OCI-M1 (cell line): ENCODE measurements around the gene WDR31.
"Not testable (repeated sequence)": the region's sequence is repeated elsewhere in the genome, so short reads cannot be mapped to it uniquely, and the experiment has no call there.

Experiments
- DNase-seq: peaks from one replicate; lab custom pipeline; 2025; lab: John Stamatoyannopoulos, UW

Gene WDR31

DNA sequence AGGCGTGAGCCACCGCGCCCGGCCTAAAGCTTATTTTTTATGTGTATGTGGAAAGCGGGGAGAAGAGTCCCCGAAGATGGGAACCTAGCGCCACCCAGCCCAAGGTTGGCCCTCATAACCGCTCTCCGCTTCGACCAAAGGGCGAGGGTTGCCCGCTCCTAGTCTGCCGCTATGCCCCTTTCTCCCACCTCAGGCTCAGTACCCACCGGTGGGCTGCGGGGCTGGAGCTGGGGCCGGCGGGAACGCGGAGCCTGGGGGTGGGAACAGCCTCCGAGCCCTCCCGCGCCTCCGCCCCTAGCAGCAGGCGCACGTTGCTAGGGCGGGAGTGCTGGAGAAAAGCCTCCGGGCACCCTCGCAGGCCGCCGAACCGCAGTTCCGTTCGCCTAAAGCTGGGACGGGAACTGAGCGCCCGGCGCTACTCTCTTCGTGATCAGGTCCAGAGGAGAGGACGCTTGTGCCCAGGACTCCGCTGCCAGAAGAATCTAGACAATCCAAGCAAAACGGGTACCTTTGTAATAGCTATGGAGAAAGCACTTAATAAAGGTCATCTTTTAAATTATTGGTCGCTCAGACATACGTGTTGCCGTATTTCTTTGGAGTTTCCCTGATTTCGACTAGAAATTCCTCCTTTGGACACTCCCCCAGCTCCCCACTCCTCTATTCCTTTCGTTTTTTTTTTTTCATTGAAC, at the start of gene WDR31:
WDR31 (minus strand) TSS at position 265 of the 689 bp plus-strand sequence. CDS start 8,253 bp downstream, outside the sequence.
- DNase-seq: peak; percentile 93

DNA sequence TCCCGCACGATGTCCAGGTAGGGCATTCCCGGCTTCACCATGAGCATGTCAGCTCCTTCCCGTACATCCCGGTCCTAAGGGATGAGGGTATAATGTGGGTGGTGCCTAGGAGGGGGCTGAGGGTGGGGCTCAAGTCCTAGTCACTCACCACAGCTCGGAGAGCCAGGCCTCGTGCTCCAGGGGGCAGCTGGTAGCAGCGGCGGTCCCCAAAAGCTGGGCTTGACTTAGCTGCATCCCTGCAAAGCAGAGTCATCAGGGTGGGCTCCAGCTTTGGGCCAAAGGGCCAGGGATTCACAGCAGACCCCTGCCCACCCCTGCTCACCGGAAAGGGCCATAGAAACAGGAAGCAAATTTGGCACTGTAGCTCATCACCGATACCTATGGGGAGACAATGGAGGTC, 49.4 kb upstream of the WDR31 start:
- DNase-seq: no peak

DNA sequence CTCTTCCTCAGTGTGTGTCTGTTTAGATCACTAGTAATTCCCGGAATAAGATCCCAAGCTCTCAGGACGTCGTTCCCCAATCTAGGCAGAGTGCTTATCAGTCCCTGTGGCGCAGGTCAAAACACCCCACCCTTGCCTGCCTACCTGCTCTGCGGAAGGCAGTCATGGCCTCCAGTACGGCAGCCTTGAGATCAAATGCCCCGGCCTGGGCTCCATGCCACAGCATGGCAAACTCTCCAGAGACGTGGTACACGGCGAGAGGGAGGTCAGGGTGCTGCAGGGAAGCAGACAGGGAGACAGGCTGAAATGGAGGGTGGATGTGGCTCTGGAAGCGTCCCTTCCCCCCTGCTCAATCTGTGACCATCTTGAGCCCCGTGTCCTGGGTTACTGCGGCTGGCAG, 48.8 kb upstream of the WDR31 start:
- no peak for DNase-seq

DNA sequence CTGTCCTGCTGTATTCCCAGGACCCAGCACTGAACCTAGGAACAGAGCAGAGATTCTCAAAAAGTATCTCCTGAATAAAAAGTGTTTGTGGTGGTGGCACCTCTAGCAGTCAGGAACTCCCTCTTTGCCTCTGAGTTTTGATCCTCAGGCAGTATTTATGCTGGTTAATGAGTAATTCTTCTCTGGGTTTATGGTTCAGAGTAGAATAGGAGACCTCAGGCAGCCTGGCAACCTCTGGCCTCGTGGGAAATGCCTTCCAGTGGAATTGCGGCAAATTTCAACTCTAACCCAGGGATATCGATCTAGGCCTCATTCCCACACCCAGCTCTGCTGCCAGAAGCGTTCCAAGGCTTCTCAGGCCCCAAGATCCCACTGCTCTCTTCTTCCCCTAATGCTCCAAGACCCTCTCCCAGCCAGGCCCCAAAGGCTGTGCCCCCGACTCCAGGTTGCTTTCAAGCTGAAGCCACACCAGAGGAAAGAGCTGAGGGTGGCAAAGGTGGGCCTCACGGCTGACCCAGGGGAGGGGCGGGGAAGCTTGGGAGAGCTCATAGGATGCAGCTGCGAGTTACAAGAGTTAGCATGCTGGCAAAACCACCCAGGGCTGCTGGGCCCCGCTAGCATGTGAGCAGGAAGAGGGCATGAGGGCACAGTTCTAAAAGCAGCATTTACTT, 47.6 kb upstream of the WDR31 start:
- no peak for DNase-seq

DNA sequence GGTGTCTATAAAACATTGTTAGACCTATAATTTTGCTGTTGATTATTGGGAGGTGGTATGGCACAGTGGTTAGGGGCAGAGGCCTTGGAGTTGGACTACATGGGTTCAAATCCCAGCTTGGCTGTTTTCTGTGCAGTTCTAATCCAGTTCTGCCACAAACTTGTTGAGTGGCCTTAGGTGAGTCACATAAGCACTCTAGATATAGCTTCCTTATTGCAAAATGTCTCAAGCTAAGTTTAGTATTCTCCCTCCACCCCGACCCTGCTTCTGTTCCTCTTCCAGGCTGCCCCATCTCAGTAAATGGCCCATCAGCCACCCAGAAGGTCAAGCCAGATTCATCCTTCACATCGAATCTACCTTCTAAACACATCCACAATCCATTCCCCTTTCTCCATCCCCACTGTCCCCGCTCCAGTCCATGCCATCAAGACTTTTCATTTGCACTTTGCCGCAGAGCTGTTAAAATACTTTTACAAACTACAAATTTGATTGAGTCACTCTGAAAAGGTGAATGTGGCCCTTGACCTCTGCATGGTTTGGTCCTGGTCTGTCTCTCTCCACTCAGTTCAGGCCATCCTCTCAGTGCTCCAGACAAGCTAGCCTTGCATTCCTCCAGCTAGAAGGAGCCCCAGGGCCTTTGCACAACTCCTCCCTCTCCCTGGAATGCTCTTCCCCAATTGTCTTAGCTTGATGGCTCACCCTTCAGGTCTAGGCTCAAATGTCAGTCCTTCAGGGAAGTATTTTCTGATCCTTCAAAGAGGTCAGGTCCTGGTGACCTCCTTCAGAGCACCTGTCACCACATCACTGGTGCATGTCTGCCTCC, 46.7 kb upstream of the WDR31 start:
- no peak for DNase-seq

DNA sequence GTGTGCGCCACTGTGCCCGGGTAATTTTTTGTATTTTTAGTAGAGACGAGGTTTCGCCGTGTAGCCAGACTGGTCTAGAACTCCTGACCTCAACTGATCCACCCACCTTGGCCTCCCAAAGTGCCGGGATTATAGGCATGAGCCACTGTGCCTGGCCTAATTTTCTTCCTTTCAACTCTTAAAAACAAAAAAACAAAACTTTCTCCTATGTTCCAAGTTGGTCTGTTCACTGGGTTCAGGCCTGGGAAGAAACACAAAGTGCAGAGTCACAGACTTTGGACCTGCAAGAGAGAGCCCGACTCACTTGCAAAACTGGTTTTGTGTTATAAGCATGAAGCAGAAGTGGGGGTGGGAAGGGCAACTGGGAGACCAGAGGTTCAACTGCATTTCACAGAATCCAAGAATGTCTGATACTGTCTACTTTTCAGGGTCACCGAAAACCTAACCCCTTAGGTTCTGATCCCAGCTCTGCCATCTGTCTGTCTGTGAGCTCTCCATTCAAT, 41.9 kb upstream of the WDR31 start:
- DNase-seq: no peak

DNA sequence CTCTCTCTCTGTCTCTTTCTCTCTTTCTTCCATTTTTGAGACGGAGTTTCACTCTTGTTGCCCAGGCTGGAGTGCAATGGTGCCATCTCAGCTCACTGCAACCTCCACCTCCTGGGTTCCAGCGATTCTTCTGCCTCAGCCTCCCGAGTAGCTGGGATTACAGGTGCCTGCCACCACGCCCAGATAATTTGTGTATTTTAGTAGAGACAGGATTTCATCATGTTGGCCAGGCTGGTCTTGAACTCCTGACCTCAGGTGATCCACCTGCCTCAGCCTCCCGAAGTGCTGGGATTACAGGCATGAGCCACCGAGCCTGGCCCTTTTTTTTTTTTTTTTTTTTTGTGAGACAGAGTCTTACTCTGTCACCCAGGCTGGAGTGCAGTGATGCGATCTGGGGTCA, 41.4 kb upstream of the WDR31 start:
- DNase-seq: not testable (repeated sequence)

DNA sequence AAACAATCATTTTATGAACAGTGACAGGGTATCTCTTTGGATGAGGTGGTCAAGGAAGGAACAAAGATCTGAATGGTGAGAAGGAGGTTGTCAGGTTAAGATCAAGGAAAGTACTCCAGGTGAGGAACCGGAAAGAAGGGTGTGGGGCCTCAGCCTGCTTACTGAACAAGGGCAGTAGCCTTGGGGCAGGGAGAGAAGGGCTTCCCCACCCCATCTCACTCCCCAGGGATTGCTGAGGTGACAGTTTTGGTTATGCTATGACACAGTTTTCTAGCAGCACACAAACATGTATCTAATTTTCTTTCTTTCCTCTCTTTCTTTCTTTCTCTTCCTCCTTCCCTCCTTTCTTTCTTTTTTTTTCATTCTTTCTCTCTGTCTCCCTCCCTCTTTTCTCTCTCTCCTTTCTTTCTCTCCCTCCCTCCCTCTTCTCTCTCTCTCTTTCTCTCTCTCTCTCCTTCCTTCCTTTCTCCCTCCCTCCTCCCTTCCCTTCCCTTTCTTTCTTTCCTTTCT, 40.8 kb upstream of the WDR31 start:
- no peak for DNase-seq

DNA sequence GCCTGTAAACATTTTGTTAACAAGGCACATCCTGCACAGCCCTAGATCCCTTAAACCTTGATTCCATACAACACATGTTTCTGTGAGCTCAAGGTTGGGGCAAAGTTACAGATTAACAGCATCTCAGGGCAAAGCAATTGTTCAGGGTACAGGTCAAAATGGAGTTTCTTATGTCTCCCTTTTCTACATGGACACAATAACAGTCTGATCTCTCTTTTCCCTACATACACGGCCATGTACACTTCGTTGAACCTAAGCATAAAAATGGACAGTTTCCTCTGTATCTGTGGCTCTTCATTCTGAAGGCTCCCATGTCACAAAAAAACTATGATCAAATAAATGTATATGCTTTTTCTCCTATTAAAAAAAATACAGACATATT, 39.7 kb upstream of the WDR31 start:
- DNase-seq: peak; percentile 24

DNA sequence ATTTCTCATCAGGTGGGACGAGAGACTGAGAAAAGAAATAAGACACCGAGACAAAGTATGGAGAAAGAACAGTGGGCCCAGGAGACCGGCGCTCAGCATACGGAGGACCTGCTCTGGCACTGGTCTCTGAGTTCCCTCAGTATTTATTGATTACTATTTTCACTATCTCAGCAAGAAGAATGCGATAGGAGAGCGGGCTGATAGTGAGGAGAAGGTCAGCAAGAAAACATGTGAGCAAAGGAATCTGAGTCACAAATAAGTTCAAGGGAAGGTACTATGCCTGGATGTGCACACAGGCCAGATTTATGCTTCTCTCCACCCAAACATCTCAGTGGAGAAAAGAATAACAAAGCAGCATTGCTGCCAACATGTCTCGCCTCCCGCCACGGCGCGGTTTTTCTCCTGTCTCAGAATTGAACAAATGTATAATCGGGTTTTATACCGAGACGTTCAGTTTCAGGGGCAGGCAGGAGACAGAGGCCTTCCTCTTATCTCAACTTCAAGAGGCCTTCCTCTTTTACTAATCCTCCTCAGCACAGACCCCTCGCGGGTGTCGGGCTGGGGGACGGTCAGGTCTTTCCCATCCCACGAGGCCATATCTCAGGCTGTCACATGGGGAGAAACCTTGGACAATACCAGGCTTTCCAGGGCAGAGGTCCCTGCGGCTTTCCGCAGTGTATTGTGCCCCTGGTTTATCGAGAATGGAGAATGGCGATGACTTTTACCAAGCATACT, 39.2 kb upstream of the WDR31 start:
- peak; percentile 92 for DNase-seq

DNA sequence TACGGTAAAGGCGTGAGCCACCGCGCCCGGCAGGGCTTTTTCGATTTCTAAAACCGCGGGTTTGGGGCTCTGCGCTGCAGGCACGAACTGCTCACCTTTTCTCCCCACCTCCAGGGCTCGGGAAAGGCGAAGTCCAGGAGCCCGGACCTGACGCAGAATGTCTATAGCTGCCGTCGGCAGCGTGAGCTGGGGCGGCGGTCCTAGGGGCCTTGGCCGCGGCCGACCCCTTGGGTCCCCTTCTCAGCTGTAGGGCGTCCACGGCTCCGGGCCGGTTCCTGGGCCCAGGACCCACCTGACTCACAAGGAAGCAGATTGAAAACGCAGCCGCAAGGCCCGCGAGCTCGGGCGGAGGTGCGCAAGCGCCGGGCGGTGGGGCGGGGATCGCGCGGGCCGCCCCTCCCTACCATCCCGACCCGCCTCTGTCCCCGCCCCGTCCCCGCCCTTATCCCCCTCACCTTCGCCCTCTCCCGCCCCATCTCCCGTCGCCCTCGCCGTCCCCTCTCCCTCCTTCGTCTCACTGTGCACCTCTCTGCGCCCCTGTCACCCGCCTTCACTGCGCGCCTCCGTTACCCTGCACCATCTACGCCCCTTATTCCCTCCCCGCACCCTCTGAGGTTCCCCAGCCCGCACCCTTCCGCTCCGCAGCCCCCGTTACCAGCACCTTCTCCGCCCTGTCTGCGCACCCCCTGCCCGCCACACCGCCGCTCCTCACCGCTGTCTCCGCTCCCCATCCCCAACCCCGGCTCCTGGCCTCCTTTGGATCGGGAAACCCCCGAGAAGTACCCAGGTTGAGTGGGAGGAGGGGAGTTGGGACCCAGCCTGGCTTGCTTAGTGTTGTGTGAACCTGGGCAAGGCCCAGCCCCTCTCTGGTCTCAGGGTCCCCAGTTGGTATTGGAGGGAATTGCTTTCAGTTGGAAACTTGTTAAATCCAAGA, 36.8 kb upstream of the WDR31 start, which contains the start of gene HDHD3:
HDHD3 (minus strand) TSS at position 353 of the 934 bp plus-strand sequence. CDS start 2,632 bp downstream, outside the sequence.
- DNase-seq: peak; percentile 25

DNA sequence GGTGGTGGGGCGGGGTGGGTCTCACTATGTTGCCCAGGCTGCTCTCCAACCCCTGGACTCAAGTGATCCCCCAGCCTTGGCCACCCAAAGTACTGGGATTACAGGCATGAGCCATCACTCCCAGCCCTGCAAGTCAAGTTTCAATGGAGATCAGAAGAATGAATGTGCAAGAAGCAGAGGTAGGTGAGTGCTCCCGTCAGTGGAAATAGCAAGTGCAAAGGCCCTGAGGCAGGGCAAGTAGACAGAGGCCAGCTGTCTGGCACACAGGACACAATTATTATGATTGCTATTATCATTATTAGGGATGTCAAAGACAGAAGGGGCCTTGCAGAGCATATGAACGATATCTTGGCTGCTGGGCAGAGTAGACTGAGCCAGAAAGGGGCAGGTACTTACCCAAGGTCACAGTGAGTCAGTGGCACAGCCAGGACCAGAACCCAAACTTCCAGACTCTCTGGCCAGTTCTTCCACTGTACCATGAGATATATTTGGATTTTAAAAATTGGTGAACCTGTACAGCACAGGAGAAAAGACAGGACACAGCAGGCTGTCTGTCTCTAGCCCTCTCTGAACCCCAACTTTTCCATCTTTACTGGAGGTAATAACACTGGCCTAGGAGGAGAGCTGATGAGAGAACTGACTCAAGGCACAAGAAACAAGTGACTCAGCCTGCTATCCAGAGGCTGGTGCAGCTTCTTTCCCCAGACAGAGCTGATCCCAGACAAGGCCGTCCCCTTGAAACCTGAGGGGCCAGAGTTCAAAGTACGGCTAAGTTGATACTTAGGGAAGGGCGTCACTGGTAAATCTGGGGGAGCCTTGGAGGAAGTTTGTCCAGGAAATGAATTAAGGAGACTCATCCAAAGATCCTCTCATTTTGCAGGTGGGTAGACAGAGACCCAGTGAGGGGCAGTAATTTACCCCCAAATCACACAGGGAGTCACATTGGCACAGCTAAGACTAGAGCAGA, 35.3 kb upstream of the WDR31 start:
- no peak for DNase-seq

DNA sequence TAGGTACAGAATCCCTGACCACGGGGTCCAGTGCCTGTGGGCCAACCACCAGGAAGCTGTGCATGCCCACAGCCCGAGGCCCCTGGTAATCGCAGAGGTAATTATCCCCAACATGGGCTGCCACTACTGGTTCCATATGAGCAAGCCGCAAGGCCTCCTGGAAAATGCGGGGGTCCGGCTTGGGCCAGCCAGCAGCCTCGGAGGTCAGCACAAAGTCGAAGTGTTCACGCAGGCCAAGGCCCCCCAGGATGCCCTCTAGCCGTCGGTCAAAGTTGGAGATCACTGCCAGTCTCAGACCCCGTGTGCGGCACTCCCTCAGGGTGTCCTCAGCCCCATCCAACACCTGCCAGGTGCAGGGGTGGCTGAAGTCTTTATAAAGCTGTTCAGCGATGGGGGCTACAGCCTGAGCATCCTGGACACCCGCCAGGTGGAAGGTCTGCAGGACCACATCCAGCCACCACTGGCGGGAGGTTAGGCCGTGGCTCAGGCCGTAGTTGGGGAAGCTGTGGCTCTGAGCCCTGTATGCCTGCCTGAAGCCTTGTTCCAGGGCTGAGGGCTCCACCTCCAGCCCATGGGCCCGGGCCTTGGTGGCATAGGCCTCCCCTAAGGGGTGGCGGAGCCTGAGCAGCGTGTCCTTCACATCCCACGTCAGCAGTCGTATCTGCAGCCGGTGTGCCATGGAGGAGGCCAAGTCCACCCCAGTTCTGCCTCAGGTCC, 33.8 kb upstream of the WDR31 start:
- DNase-seq: no peak

DNA sequence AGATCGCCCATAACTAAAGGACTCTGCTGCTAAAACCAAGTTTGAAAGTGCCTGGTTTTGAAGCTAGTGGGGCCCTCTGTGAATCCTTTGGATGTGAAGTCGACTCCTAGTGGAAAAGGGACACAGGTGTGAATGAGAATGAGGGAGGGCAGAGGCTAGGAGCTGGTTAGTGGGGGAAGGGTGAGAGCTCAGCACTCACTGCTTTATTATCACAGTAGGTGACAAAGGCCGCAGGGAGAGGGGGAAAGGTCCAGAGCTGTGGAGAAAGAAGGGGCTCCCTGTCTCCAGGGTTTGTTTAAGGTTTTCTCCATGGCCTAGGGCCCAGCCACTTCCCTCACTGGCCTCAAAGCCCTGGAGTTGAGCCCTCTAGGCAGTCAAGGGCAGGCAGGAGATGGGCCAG, 33.2 kb upstream of the WDR31 start:
- no peak for DNase-seq

DNA sequence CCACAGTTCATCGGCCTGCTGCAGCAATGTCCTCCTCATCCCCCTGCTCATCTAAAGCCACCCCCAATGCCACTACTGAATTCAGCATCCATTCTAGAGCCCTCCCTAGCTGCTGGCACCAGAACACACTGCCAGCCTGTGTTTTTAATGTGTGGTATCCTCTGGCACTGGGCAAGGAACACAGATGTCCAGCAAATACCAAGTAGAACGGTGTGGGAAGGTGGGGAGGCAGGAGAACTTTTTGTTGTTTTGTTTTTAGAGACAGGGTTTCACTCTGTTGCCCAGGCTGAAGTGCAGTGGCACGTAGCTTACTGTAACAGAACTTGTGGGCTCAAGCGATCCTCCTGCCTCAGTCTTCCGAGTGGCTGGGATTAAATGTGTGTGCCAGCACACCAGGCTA, 32.0 kb upstream of the WDR31 start:
- no peak for DNase-seq

DNA sequence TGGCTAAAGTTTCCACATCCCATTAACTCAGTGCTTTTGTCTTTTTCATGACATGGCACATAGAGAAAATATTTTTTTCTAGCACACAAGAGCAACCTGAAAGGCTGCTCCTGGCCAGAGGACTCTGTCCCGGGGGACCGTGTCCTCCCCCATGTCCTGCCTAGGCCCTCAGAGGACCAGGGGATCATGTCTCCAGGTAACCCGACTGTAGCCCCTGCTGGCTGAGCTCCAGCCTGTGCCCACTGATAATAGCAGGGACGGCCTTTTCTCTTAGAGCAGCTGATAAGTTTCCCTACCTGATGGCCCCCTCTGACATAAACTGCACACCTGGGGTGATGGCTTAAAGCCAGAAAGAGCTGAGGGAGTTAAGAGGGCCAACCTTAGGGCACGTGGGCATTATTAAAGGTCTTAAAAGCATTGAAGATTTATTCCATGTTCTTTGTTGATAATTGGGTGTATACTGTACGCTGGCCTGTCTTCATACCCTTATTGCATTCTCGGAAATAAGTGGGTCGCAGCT, 30.8 kb upstream of the WDR31 start:
- DNase-seq: no peak

DNA sequence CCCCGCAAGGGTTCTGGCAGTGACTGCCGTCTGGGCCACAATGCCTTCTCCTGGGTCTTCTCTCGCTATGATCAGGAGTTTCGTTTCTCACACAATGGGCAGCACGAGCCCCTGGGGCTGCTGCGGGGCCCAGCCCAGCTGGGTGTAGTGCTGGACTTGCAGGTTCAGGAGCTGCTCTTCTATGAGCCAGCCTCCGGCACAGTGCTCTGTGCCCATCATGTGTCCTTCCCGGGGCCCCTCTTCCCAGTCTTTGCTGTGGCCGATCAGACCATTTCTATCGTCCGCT, 29.7 kb upstream of the WDR31 start:
- no peak for DNase-seq

DNA sequence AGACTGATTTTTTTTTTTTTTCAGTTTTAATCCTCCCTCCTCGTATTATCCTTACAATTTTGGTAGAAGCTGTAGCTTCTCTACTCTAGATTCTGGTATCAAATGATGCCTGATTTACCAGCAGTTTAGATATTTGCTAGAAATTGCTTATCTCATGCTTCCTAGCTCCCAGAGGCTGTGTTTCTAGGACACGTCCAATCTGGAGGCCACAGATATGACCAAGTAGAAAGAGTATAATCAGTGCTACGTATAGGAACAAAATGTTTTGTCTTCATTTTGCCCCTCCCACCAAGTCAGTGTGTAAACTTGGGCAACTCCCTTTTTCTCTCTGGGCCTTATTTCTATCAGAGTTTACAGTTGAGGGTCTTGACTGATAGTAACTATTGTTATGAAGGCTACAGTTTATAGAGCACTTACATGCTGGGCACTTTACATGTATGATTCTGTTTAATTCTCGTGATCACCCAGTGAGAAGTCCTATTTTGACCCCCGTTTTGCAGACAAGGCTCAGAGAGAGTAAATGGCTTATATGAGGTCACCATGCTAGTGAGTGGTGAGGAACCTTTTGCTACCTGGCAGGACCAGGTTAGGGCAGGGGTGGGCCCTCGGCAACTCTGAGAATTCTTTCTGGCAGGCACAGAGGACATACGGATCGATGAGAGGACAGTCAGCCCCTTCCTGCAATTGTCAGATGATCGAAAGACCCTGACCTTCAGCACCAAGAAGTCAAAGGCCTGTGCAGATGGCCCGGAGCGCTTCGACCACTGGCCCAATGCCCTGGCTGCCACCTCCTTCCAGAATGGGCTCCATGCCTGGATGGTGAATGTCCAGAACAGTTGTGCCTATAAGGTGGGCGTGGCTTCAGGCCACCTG, 29.1 kb upstream of the WDR31 start:
- peak; percentile 97 for DNase-seq
